Measurements from ENCODE around the gene ZNF320. TPM values are rescaled to one million over a fixed set of nuclear protein-coding genes. Genes with fewer than 3 reads are reported as not detected.

The ZNF320 gene
- polyA plus RNA-seq, 1 of the 3 experiments (the other 2 are of a cell fraction) = 6.9 TPM

DNA sequence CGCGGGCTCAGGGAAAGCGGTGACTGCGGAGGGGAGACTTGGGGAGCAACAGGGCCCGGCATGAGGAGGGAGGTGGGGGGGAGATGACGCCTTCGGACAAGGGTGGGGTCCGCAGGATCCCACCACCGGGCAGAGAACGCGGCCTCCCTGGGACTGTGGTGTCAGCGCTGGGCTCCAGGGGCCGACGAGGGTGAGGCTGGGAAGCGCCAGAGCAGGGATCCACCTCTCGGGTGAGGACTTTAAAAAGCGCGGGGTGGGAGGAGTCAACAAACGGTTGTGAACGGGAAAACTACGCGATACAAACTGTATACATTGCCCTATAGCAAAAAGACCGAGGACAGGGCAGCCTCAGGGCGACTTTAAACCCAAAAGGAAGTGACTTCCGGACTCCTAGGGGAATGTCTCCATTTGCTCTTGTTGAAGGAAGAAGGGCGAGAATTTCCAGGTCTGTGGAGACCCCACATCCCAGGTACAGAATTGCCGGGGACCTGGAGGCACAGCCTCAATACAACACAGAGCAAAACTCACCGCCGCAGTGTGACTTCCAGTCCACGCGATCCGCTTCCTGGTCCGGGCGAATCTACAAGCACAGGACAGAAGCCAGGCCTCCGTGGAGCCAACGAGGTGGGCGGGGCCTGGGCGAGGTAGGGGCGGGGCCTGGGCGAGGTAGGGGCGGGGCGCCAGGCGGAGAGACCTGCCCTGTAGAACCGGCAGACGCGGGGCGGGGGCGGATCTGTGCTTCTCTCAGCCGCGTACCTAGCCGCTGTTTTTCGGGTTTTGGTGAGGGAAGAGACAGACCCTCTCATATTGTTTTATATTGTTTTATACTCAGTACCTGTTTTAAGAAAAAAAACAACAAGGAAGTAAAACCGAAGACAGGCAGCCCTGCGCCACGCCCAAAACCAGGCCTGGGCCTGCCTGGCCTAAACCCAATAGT, 25.7 kb upstream of the ZNF320 start, which contains the start of gene ZNF888:
ZNF888 (minus strand) TSS at position 588 of the 937 bp plus-strand sequence. CDS start 5,555 bp downstream, outside the sequence.
- Histone ChIP-seq H3K27me3 (ENCODE audit: insufficient read depth) (no peaks in the 10 kb centered on the region), H3K4me1 (ENCODE audit: control insufficient read depth in 1 of 2, insufficient read depth in 2 of 2, low read depth in 1 of 2, low read length in 1 of 2) (no peaks in the 10 kb centered on the region; a peak in 1 of 4 replicates), H3K9me3 (no peaks in the 10 kb centered on the region), H2AFZ (ENCODE audit: low read depth) (peak within 1 kb of the TSS; percentile 95), H4K20me1 (ENCODE audit: insufficient read depth) (no peaks in the 10 kb centered on the region), H3K36me3 (replicated peaks in 1 of 2; ENCODE audit: control insufficient read depth in 1 of 2, insufficient read depth in 2 of 2, low read length in 1 of 2) (peaks cover 0 to 8% of the 10 kb centered on the region in 2 experiments), H3F3A (replicated peaks; ENCODE audit: insufficient read depth) (peaks cover 9% of the 10 kb centered on the region), H3K27ac (ENCODE audit: low read depth in 2 of 2, low read length in 1 of 2) (peak within 1 kb of the TSS; percentile 81 to 85), H3K79me2 (ENCODE audit: insufficient read depth) (no peaks in the 10 kb centered on the region; the same call in 1 of the 2 replicates), H3K4me2 (peak within 1 kb of the TSS; percentile 86), H3K4me3 (ENCODE audit: low read depth in 2 of 2, low read length in 1 of 2) (peak within 1 kb of the TSS; percentile 65 to 66), H3K9me2 (no peaks in the 10 kb centered on the region), H3K9ac (peak within 1 kb of the TSS; percentile 87)
- peak; percentile 91 for DNase-seq
- POLR2A ChIA-PET = no interaction called here
- peak; percentile 81 for TF ChIP-seq MXI1 (IDR thresholded peaks at IDR 0.05; ENCODE audit: low read depth, low read length)
- no peak for TF ChIP-seq TEAD4 (IDR thresholded peaks at IDR 0.05; ENCODE audit: borderline replicate concordance, insufficient read depth)
- TF ChIP-seq EZH2phosphoT487 (IDR thresholded peaks at IDR 0.05; ENCODE audit: borderline replicate concordance, low read depth) = no peak
- TF ChIP-seq POLR2AphosphoS5 (IDR thresholded peaks at IDR 0.05; ENCODE audit: low read depth, low read length) = peak; percentile 85
- TF ChIP-seq, protein P1, sequence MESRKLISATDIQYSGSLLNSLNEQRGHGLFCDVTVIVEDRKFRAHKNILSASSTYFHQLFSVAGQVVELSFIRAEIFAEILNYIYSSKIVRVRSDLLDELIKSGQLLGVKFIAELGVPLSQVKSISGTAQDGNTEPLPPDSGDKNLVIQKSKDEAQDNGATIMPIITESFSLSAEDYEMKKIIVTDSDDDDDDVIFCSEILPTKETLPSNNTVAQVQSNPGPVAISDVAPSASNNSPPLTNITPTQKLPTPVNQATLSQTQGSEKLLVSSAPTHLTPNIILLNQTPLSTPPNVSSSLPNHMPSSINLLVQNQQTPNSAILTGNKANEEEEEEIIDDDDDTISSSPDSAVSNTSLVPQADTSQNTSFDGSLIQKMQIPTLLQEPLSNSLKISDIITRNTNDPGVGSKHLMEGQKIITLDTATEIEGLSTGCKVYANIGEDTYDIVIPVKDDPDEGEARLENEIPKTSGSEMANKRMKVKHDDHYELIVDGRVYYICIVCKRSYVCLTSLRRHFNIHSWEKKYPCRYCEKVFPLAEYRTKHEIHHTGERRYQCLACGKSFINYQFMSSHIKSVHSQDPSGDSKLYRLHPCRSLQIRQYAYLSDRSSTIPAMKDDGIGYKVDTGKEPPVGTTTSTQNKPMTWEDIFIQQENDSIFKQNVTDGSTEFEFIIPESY (IDR thresholded peaks at IDR 0.05; ENCODE audit: borderline replicate concordance, low read depth) = peak; percentile 93
- TF ChIP-seq, protein P2, sequence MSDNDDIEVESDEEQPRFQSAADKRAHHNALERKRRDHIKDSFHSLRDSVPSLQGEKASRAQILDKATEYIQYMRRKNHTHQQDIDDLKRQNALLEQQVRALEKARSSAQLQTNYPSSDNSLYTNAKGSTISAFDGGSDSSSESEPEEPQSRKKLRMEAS (IDR thresholded peaks at IDR 0.05; ENCODE audit: low read depth) = peak; percentile 43; the same call in 1 of the 2 replicates
- TF ChIP-seq SIN3A (IDR thresholded peaks at IDR 0.05; ENCODE audit: borderline replicate concordance, low read depth, low read length) = peak; percentile 92
- TF ChIP-seq, protein P3, sequence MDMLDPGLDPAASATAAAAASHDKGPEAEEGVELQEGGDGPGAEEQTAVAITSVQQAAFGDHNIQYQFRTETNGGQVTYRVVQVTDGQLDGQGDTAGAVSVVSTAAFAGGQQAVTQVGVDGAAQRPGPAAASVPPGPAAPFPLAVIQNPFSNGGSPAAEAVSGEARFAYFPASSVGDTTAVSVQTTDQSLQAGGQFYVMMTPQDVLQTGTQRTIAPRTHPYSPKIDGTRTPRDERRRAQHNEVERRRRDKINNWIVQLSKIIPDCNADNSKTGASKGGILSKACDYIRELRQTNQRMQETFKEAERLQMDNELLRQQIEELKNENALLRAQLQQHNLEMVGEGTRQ (IDR thresholded peaks at IDR 0.05; ENCODE audit: borderline replicate concordance, low read depth, low read length) = no peak
- no peak for TF ChIP-seq NRF1 (IDR thresholded peaks at IDR 0.05; ENCODE audit: low read depth, low read length)
- TF ChIP-seq CHD2 (IDR thresholded peaks at IDR 0.05; ENCODE audit: low read length, partially characterized antibody) = peak; percentile 96
- no peak for TF ChIP-seq YY1 (IDR thresholded peaks at IDR 0.05; ENCODE audit: low read depth)
- TF ChIP-seq, protein P4, sequence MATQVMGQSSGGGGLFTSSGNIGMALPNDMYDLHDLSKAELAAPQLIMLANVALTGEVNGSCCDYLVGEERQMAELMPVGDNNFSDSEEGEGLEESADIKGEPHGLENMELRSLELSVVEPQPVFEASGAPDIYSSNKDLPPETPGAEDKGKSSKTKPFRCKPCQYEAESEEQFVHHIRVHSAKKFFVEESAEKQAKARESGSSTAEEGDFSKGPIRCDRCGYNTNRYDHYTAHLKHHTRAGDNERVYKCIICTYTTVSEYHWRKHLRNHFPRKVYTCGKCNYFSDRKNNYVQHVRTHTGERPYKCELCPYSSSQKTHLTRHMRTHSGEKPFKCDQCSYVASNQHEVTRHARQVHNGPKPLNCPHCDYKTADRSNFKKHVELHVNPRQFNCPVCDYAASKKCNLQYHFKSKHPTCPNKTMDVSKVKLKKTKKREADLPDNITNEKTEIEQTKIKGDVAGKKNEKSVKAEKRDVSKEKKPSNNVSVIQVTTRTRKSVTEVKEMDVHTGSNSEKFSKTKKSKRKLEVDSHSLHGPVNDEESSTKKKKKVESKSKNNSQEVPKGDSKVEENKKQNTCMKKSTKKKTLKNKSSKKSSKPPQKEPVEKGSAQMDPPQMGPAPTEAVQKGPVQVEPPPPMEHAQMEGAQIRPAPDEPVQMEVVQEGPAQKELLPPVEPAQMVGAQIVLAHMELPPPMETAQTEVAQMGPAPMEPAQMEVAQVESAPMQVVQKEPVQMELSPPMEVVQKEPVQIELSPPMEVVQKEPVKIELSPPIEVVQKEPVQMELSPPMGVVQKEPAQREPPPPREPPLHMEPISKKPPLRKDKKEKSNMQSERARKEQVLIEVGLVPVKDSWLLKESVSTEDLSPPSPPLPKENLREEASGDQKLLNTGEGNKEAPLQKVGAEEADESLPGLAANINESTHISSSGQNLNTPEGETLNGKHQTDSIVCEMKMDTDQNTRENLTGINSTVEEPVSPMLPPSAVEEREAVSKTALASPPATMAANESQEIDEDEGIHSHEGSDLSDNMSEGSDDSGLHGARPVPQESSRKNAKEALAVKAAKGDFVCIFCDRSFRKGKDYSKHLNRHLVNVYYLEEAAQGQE (IDR thresholded peaks at IDR 0.05; ENCODE audit: low read depth, low read length) = no peak
- peak; percentile 70 for TF ChIP-seq ELF1 (IDR thresholded peaks at IDR 0.05)
- 0 out of 2 replicates have a peak, but pooled peaks have one; percentile 28 for TF ChIP-seq FOXM1 (IDR thresholded peaks at IDR 0.05; ENCODE audit: low read depth)
- TF ChIP-seq GATA2 (CRISPR knock-in tag; IDR thresholded peaks at IDR 0.05) = no peak
- 7% methylated on average over 46 of the region's 55 CpGs for WGBS (ENCODE audit: low lambda C conversion rate)
- CTCF ChIA-PET = no interaction called here

Data from SK-N-SH (cell line).